GM12873 (cell line): ENCODE data around the gene LCNL1.

Source experiments
- CTCF ChIP-seq: IDR thresholded peaks from 2 replicates; pipeline ENCODE4 v1.5.1; 2012; ENCODE audit warnings: low read depth, mild to moderate bottlenecking, moderate library complexity, low read length, control low read depth; ENCODE audit not compliant: insufficient read depth; ENCODE audit errors: missing control alignments

Gene LCNL1

GRCh38 chr9:136969150-136969549 is 13.6 kb upstream of the LCNL1 start:
- no peak for TF ChIP-seq CTCF

GRCh38 chr9:136969774-136970173 is 13.0 kb upstream of the LCNL1 start:
- no peak for TF ChIP-seq CTCF

GRCh38 chr9:136970361-136970760 is 12.4 kb upstream of the LCNL1 start:
- TF ChIP-seq CTCF, result no peak

- no peak for TF ChIP-seq CTCF
Observed at GRCh38 chr9:136971746-136972145, 11.0 kb upstream of the LCNL1 start.

GRCh38 chr9:136972335-136972734 is 10.5 kb upstream of the LCNL1 start:
- no peak for TF ChIP-seq CTCF

GRCh38 chr9:136972743-136973142 is 10.1 kb upstream of the LCNL1 start:
- TF ChIP-seq CTCF, result no peak

GRCh38 chr9:136973618-136974617 is 8.9 kb upstream of the LCNL1 start:
- no peak for TF ChIP-seq CTCF
